HG03354 (cell line): ENCODE data around the gene ASPSCR1.
"Not testable (repeated sequence)": the region's sequence is repeated elsewhere in the genome, so short reads cannot be mapped to it uniquely, and the experiment has no call there.

Experiments
- ATAC-seq: cut with Tn5 transposase; IDR thresholded peaks from one replicate; pipeline ENCODE4 v1.9.1; 2021; ENCODE audit warnings: mild to moderate bottlenecking; ENCODE audit not compliant: unreplicated experiment, poor library complexity, severe bottlenecking

Gene ASPSCR1

GRCh38 chr17:81940538-81941483, 36.6 kb upstream of the ASPSCR1 start:
- ATAC-seq = no peak

DNA sequence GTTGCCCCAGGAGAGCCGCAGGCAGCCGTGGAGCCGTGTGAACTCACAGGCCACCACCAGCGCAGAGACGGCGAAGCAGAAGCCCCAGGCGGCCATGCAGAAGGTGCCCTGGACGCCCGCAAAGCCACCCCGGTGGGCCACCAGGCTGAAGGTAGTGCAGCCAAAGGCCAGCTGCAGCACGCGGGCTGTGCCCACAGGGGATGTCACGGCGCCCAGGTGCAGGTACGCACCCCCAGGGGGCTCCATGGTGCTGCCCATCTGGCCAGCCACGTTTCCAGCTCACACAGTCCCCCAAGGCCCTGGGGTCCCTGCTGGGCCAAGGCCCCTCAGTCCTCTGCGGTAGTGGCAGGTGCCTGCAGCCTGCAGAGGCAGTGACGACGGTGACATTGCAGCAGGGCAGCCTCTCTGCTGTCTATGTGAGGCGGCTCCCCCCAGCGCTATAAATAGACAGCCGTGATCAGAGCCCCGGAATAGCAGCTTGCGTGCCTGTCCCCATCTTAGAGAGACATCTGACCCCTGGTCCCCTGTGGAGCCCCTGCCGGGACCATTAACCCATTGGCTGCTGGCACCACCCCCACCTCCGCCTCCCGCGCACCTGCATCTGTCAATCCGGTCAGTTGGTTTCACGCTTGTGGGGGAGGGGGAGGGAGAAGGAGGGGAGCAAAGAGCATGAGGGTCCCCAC, 35.8 kb upstream of the ASPSCR1 start:
- ATAC-seq = no peak

DNA sequence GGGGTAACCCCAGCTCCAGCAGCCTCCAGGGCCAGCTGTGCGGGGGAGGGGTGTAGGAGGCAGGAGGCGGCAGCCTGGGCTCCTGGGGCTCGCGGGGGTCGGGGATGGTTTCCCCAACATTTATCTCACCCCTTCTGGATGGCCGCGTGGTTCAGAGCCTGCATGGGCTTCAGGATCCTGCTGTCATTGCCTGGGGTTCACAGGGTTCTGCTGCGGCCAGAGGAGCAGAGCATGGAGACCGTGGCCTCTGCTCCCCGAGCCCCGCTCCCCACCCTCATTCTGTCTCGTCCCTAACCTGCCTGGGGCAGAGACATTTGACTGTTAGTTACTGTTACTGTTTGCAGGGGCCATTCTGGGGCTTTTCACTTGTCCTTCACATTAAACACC, 35.3 kb upstream of the ASPSCR1 start:
- ATAC-seq = no peak

GRCh38 chr17:81944858-81945257, 32.6 kb upstream of the ASPSCR1 start:
- no peak for ATAC-seq

GRCh38 chr17:81947189-81947588, 30.2 kb upstream of the ASPSCR1 start, which contains the start of gene MYADML2:
Gene MYADML2 (minus strand): TSS chr17:81947233. CDS start chr17:81941741, 5,492 bp downstream.
- no peak for ATAC-seq

DNA sequence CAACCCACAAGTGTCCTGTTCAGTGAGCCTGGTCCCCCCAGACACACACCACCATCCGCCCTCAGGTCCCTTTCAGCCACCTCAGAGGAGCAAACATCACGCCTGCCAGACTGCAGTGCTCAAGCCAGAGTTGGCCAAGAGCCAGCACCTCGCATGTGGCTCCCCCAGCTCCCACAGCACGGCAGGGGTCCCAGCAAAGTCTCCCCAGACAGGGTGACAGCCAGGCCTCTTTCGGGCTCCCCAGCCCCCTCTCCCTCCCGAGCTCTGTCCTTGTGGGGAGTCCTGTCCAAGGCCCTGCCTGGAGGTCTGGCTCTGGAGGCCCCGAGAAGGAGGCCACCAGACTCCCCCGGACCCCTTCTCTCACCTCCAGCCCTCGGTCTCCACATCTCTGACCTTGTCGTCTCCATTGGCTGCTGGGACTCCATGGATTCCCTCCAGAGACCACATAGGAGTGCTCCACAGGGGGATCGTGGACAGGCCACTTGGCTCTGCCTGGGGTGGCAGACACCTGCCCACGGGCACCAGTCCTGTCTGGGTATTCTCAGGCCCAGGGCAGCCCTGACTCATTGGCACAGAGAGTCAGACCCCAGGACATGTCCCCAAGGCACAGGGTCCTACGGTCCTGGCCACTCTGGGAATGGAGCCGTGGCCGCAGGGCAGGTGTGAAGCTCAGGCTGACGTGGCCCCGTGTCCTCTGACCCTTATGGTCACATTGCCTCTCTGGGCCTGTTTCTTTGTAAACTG, 28.6 kb upstream of the ASPSCR1 start:
- no peak for ATAC-seq

GRCh38 chr17:81950501-81950900, 26.9 kb upstream of the ASPSCR1 start:
- no peak for ATAC-seq

DNA sequence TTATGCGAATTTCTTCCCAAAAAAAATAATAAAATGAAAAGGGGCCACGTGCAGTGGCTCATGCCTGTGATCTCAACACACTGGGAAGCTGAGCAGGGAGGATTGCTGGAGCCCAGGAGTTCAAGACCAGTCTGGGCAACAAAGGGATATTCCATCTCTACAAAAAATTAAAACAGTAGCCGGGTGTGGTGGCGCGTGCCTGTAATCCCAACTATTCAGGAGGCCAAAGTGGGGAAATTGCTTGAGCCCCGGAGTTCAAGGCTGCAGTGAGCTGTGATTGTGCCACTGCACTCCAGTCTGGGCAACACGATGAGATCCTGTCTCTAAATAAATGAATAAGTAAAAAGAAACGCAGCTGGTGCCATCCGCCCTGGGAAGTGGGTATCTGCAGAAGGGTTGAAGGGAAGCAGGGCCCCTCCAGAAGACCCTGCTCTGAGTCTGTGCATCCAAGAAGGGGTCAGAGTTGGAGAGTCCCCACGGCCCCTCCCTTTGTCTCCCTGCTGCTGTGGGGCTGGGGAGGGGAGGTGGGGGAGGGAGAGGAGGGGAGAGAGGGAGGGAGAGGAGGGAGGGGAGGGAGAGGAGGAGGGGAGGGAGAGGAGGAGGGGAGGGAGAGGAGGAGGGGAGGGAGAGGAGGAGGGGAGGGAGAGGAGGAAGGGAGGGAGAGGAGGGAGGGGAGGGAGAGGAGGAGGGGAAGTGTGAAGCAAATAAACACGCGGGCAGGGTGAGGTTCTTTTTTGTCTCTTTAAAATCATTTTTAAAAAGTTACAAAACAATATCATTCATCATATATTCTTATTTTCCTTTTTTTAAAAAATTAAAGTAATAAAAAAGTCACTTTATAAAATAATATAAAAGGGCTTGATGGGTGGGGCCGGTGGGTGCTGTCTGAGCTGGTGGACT, 25.4 kb upstream of the ASPSCR1 start:
- ATAC-seq = no peak

- ATAC-seq = no peak
Measured at GRCh38 chr17:81952792-81953228, 24.6 kb upstream of the ASPSCR1 start.

GRCh38 chr17:81953443-81953842, 24.0 kb upstream of the ASPSCR1 start:
- ATAC-seq = not testable (repeated sequence)

DNA sequence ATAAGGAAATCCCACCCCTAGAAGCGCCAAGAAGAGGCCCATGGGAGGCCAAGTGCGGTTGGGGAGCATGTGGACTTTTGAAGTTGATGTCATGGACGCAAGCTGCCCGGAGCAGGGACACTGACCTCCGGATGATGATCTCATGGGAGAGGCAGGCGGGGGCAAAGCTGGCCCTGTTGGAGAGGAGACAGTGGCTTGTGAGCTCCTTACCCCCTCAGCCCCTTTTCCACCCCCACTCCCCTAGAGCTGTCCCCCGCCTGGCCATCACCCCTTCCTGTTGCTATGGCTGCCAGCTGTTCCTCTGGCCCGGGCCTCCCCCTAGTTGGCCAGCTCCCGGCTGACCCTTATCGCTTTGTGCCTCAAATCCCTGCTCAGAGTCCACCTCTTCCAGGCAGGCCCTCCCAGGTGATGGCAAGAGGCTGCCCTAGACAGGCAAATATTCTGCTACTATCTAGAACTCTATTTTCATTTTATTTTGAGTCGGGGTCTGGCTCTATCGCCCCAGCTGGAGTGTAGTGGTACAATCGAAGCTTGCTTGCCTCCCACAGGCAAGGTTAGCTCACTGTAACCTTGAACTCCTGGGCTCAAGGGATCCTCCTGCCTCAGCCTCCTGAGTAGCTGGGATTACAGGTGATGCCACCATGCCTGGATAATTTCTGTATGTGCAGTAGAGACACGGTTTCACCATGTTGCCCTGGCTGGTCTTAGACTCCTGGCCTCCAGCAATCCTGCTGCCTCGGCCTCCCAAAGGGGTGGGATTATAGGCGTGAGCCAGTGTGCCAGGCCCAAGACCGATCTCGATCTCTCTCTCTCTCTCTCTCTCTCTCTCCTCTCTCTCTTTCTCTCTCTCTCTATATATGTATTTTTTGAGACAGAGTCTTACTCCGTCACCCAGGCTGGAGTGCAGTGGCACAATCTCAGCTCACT, 23.0 kb upstream of the ASPSCR1 start:
- no peak for ATAC-seq

DNA sequence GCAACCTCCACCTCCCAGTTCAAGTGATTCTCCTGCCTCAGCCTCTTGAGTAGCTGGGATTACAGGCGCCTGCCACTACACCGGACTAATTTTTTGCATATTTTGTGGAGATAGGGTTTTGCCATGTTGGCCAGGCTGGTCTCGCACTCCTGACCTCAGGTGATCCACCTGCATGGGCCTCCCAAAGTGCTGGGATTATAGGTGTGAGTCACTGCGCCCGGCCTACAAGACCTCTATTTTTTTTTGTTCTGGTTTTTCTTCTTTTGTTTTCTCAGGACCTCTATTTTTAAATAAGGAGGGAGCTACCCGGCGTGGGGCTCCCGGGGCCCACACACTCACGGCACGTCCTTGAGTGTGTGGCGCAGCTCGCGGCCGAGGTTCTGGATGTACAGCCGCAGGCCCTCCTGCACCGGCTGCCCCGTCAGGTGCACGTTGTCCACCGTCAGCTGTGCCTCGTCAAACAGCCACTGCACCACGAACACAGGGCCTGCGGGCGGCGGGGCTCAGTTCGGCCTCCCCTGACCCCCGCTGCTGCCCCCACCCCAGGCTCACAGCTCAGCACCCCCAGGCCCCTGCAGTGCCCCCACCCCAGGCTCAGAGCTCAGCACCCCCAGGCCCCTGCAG, 22.3 kb upstream of the ASPSCR1 start:
- no peak for ATAC-seq

- no peak for ATAC-seq
Measured at GRCh38 chr17:81955756-81956544, 21.5 kb upstream of the ASPSCR1 start.

GRCh38 chr17:81956607-81957589, 20.5 kb upstream of the ASPSCR1 start:
- ATAC-seq = no peak

- no peak for ATAC-seq
Measured at GRCh38 chr17:81957691-81958432, 19.6 kb upstream of the ASPSCR1 start.
